HG03520 (cell line): Measurements from ENCODE around the gene BAK1.
"Not testable (repeated sequence)": the region's sequence is repeated elsewhere in the genome, so short reads cannot be mapped to it uniquely, and the experiment has no call there.

Source experiments
- ATAC-seq: cut with Tn5 transposase; IDR thresholded peaks from one replicate; pipeline ENCODE4 v1.9.1; 2021; ENCODE audit warnings: mild to moderate bottlenecking, moderate library complexity; ENCODE audit not compliant: unreplicated experiment

The BAK1 gene

DNA sequence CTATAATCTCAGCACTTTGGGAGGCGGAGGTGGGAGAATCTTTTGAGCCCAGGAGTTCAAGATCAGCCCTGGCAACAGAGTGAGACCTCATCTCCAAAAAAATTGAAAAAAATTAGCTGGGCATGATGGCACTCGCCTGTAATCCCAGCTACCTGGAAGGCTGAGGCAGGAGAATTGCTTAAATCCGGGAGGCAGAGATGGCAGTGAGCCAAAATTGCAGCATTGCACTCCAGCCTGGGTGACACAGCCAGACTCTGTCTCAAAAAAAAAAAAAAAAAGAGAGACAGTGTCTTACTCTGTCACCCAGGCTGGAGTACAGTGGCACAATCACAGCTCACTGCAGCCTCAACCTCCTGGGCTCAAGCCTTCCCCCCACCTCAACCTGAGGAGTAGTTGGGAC is 27.2 kb downstream of the BAK1 start:
- ATAC-seq = not testable (repeated sequence)

GRCh38 chr6:33552252-33552651 is 27.8 kb downstream of the BAK1 start:
- ATAC-seq = no peak

- ATAC-seq = no peak
Observed at GRCh38 chr6:33551538-33551937, 28.5 kb downstream of the BAK1 start.

GRCh38 chr6:33549896-33550295 is 30.2 kb downstream of the BAK1 start:
- no peak for ATAC-seq

GRCh38 chr6:33549196-33549595 is 30.9 kb downstream of the BAK1 start:
- no peak for ATAC-seq

- ATAC-seq = no peak
Observed at GRCh38 chr6:33547499-33547898, 32.6 kb downstream of the BAK1 start.

DNA sequence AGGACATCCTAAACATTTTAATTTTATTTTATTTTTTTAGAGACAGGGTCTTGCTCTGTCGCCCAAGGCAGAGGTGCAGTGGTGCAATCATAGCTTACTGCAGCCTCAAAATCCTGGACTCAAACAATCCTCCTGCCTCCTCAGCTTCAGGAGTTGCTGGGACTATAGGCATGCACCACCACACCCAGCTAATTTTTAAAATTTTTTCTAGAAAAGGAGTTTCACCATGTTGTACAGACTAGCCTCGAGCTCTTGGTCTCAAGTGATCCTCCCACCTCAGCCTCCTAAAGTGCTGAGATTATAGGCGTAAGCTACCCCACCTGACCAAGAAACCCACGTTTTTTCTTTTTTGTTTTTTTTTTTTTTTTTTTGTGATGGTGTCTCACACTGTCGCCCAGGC is 33.3 kb downstream of the BAK1 start:
- no peak for ATAC-seq

DNA sequence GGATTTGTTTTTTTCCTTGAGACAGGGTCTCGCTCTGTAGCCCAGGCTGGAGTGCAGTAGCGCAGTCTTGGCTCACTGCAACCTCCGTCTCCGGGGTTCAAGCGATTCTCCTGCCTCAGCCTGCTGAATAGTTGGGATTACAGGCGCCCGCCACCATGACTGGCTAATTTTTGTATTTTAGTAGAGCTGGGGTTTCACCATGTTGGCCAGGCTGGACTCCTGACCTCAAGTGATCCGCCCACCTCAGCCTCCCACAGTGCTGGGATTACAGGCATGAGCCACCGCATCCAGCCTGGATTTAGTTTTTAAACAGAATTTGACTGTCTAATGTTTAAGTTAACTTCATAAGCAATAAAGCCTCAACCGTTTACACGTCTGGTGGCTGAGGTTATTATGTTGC is 34.8 kb downstream of the BAK1 start:
- not testable (repeated sequence) for ATAC-seq

DNA sequence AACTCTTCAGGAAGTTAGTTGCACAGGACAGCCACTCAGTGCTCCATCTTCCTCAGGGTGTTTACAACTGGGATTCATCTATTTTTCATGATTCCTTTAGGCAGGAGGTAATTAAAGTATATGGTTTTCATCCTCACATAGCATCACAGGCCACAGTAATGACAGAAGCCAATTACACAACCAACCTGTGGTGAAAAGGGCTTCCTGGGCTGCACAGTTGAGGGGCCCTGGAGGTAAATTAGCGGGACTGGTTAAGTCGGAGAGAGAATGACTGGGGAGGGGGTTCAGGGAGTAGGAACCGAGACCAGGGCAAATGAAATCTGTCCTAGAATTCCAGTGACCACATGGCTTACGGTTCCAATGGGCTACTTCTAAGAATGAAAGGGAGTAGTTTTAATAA is 37.0 kb downstream of the BAK1 start:
- no peak for ATAC-seq

GRCh38 chr6:33540768-33541167 is 39.3 kb downstream of the BAK1 start:
- no peak for ATAC-seq

- no peak for ATAC-seq
Observed at GRCh38 chr6:33534702-33535101, 45.4 kb downstream of the BAK1 start.

DNA sequence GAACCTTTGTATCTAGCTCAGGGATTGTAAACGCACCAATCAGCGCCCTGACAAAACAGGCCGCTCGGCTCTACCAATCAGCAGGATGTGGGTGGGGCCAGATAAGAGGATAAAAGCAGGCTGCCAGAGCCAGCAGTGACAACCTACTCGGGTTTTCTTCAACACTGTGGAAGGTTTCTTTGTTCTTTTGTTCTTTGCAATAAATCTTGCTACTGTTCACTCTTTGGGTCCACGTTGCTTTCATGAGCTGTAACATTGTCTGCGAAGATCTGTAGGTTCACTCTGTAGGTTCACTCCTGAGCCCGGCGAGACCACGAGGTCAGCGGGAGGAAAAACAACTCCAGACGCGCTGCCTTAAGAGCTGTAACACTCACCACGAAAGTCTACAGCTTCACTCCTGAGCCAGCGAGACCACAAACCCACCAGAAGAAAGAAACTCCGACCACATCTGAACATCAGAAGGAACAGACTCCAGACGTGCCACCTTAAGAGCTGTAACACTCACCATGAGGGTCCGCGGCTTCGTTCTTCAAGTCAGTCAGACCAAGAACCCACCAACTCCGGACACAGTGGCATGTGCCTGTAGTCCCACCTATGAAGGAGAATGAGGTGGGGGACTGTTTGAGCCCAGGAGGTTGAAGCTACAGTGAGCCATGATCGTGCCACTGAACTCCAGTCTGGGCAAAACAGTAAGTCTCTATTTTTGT is 46.8 kb downstream of the BAK1 start:
- ATAC-seq = not testable (repeated sequence)

GRCh38 chr6:33532431-33532830 is 47.6 kb downstream of the BAK1 start:
- not testable (repeated sequence) for ATAC-seq

GRCh38 chr6:33530617-33531016 is 49.5 kb downstream of the BAK1 start:
- not testable (repeated sequence) for ATAC-seq
